Activated naive CD4-positive, alpha-beta T cell treated with anti-CD3 and anti-CD28 coated beads for 36 hours (primary cell): ENCODE results near the gene SEC14L1. TPM values are rescaled to one million over a fixed set of nuclear protein-coding genes. Genes with fewer than 3 reads are reported as not detected.
A peak's percentile ranks its signal among the peaks of the same experiment; 100 is the strongest.
"Not testable (repeated sequence)": the region's sequence is repeated elsewhere in the genome, so short reads cannot be mapped to it uniquely, and the experiment has no call there.

Source experiments
- CTCF ChIA-PET: fragments of 350-600 bp; sonication (Branson Sonifier 250); formaldehyde crosslinking; loops from one replicate; lab custom pipeline; 2021; ENCODE audit warnings: antibody characterized with exemption; lab: Charles Lee
- DNase-seq: peaks from one replicate; pipeline ENCODE4 v3.0.0-alpha.2; 2020
- H3K27ac Mint-ChIP-seq: one replicate; pipeline ENCODE4 v1.8.0; 2021; ENCODE audit warnings: mild to moderate bottlenecking, mixed read lengths
- H3K27me3 Mint-ChIP-seq: one replicate; pipeline ENCODE4 v1.8.0; 2021; ENCODE audit warnings: low read depth, mixed read lengths
- H3K36me3 Mint-ChIP-seq: one replicate; pipeline ENCODE4 v1.8.0; 2021; ENCODE audit warnings: low read depth, mixed read lengths
- H3K4me1 Mint-ChIP-seq: one replicate; pipeline ENCODE4 v1.8.0; 2021; ENCODE audit warnings: low read depth, mixed read lengths
- H3K4me3 Mint-ChIP-seq: one replicate; pipeline ENCODE4 v1.8.0; 2021; ENCODE audit warnings: mild to moderate bottlenecking, moderate library complexity, mixed read lengths
- H3K9me3 Mint-ChIP-seq: one replicate; pipeline ENCODE4 v1.8.0; 2021; ENCODE audit warnings: mixed read lengths
- intact Hi-C: fragments of 100-400 bp; cut with micrococcal nuclease; formaldehyde crosslinking; loops from one replicate; pipeline ENCODE4 v1.15.1; 2023
- total RNA-seq, 2 experiments: library from RNA; stranded (reverse); gene quantifications; one replicate each; pipeline ENCODE4 v1.2.3, GENCODE V29; 2021

SEC14L1 gene
- total RNA-seq, 2 experiments from 2014 or later = 39.6 to 42.5 TPM

DNA sequence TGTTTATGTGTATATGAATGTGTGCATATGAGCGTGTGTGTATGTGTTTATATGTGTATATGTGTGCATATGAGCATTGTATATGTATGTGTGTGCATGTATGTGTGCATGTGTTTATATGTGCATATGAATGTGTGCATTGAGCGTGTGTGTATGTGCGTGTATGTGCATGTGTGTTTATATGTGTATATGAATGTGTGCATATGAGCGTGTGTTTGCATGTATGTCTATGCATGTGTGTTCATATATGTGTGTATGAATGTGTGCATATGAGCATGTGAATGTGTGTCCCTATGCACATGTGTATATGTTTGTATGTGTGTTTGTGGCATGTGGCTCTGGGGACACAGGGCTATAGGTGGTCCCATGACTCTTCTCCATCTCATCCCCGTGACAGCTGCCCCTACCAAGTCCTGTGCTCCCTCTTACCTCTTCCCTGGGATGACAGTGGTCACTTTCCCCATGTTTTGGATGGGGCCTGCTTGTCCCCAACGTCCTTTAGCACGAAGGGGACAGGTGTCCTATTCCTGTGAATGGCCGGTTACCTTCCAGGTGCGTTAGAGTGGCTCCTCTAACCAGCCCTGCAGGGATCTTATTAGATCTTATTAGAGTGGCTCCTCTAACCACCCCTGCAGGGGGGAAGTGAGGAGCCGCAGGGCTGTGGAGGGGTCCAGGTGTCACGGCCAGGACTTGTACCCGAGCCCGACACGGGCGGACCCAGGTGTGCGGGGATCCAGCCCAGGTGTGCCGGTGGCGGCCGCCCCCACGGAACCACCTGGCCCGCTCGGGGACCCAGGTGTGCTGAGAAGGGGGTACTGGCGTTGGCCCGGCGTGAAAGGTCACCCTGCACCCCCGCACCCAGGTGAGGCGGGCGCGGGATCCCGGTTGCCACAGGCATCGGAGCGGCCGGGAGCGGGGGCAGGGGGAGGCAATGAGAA is 105.6 kb downstream of the SEC14L1 start:
- no peak for DNase-seq
- Mint-ChIP-seq H3K27me3 (peaks cover 18% of the 10 kb centered on the region), H3K36me3 (no peaks in the 10 kb centered on the region), H3K4me3 (peak overlapping the region; percentile 24), H3K9me3 (no peaks in the 10 kb centered on the region), H3K27ac (no peak overlapping the region), H3K4me1 (peaks cover 3% of the 10 kb centered on the region)
- intact Hi-C loops = loop anchor here (1.0 to 5.0 kb wide), 4 partner anchors 150 to 379 kb away; partner anchors contain the start of gene MGAT5B
- CTCF ChIA-PET = no interaction called here

DNA sequence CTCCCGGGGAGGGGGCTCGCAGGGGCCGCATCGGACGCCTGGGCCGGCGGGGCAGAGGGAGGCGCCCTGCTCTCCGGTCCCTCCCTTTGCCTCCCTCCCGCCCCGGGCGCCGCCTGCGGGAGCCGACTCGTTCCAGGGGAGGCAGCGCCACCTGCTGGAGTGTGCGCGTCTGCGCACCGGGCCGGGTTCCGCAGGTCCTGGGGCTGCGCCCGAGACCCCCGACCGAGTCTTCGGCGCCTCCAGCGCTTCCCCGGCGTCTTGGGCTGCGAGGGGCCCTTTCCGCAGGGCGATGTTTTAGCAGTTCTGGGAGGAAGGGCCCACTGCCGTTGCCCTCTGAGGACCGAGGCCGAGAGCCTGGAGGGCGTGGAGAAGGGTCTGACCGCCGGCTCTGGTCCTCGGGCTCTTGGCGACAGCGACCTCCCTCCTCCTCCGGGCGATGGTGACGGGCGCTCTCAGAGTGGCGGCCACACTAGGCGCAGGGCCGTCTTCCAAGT is 106.3 kb downstream of the SEC14L1 start:
- intact Hi-C loops = loop anchor here (1.0 to 5.0 kb wide), 4 partner anchors 151 to 380 kb away; partner anchors contain the start of gene MGAT5B
- Mint-ChIP-seq H3K4me3 (peak overlapping the region; percentile 46), H3K9me3 (no peaks in the 10 kb centered on the region), H3K36me3 (no peaks in the 10 kb centered on the region), H3K27ac (no peak overlapping the region), H3K27me3 (peaks cover 18% of the 10 kb centered on the region), H3K4me1 (peaks cover 3% of the 10 kb centered on the region)
- peak; percentile 86 for DNase-seq
- CTCF ChIA-PET = interaction anchor here (1.2 to 1.8 kb wide), 3 partner anchors 9 to 170 kb away, joined by 4 to 25 read pairs (median 4); no protein-coding TSS in a partner anchor

- Mint-ChIP-seq H3K27ac (no peak overlapping the region), H3K4me1 (peaks cover 3% of the 10 kb centered on the region), H3K36me3 (no peaks in the 10 kb centered on the region), H3K27me3 (peaks cover 18% of the 10 kb centered on the region), H3K9me3 (no peaks in the 10 kb centered on the region), H3K4me3 (no peak overlapping the region)
- intact Hi-C loops = loop anchor here (1.0 to 5.0 kb wide), 4 partner anchors 151 to 380 kb away; partner anchors contain the start of gene MGAT5B
- CTCF ChIA-PET = interaction anchor here (0.9 to 1.8 kb wide), 4 partner anchors 9 to 171 kb away, joined by 3 to 25 read pairs (median 4); no protein-coding TSS in a partner anchor
- no peak for DNase-seq
These were observed 106.8 kb downstream of the SEC14L1 start for GRCh38 chr17:77247609-77248008.

DNA sequence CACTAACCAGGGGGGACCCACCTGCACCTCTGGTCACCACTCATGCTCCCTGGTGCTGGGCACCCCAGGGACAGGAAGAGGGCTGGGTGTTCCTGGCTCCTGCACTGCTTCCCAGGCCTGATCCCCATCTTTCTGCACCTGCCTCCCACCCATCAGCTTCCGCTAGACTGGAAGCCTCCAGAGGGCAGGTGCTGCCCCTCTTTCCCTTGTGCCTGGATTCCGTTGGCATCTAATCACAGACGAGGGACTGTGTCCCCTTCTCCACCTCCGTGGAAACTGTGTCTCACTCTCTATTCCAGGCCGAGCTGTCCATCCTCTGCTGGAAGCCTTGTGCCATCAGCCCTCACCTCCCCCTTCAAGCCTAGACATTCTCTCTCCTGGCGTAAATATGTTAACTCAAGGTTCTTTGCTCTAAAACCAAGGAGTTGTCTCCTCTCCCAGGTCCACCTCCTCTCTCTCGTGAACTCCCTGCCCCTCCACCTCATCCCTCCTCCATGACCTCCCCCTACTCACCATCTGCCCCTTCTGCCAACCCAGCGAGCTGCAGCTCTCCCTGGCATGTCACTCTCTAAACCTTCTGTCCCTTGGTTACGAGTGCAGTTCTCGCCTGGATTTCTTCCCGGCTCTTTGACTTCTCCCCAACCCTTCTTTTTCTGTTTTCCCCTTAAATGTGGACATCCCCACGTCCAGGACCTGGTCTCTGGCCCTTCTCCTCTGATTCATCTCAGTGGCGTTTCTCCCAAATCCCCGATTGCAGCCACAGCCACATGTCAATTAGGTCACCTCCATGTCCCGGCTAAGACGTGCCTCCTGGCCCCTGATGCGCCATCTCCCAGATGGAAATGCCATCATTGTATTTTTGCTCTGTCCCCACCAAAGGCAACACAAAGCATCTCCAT is 107.7 kb downstream of the SEC14L1 start:
- intact Hi-C loops = loop anchor here (5.0 kb wide), 1 partner anchor 381 kb away; the partner anchor contains the start of gene MGAT5B

GRCh38 chr17:77251622-77252183 is 110.9 kb downstream of the SEC14L1 start:
- Mint-ChIP-seq H3K4me1 (peaks cover 3% of the 10 kb centered on the region), H3K9me3 (no peaks in the 10 kb centered on the region), H3K27ac (no peak overlapping the region), H3K36me3 (no peaks in the 10 kb centered on the region), H3K4me3 (no peak overlapping the region), H3K27me3 (peaks cover 15% of the 10 kb centered on the region)
- DNase-seq = no peak
- intact Hi-C loops = no loop called here
- CTCF ChIA-PET = no interaction called here

More for the DNA sequence above, 107.7 kb downstream of the SEC14L1 start:
- H3K9me3 Mint-ChIP-seq = no peaks in the 10 kb centered on the region
- H3K27ac Mint-ChIP-seq = no peak overlapping the region
- CTCF ChIA-PET = interaction anchor here (0.9 to 1.8 kb wide), 4 partner anchors 8 to 172 kb away, joined by 3 to 25 read pairs (median 4); no protein-coding TSS in a partner anchor
- H3K4me3 Mint-ChIP-seq = no peak overlapping the region
- no peak for DNase-seq
- H3K4me1 Mint-ChIP-seq = peaks cover 3% of the 10 kb centered on the region
- H3K36me3 Mint-ChIP-seq = no peaks in the 10 kb centered on the region
- H3K27me3 Mint-ChIP-seq = peaks cover 18% of the 10 kb centered on the region

GRCh38 chr17:77252306-77252705 is 111.5 kb downstream of the SEC14L1 start:
- intact Hi-C loops, H3K36me3 Mint-ChIP-seq, H3K27ac Mint-ChIP-seq, DNase-seq, H3K9me3 Mint-ChIP-seq, H3K4me3 Mint-ChIP-seq, H3K4me1 Mint-ChIP-seq, CTCF ChIA-PET: not testable (repeated sequence)
- peaks cover 15% of the 10 kb centered on the region for H3K27me3 Mint-ChIP-seq

GRCh38 chr17:77253611-77254051 is 112.9 kb downstream of the SEC14L1 start:
- intact Hi-C loops = no loop called here
- H3K36me3 Mint-ChIP-seq = no peaks in the 10 kb centered on the region
- H3K9me3 Mint-ChIP-seq = no peaks in the 10 kb centered on the region

GRCh38 chr17:77254951-77255825 is 114.4 kb downstream of the SEC14L1 start:
- Mint-ChIP-seq H3K27me3 (no peaks in the 10 kb centered on the region), H3K9me3 (no peaks in the 10 kb centered on the region), H3K36me3 (no peaks in the 10 kb centered on the region), H3K4me3 (no peak overlapping the region), H3K27ac (no peak overlapping the region), H3K4me1 (no peaks in the 10 kb centered on the region)
- intact Hi-C loops = no loop called here
- CTCF ChIA-PET = interaction anchor here (0.6 to 1.0 kb wide), 3 partner anchors 12 to 199 kb away, joined by 3 to 4 read pairs (median 3); no protein-coding TSS in a partner anchor
- no peak for DNase-seq

More at GRCh38 chr17:77253611-77254051, 112.9 kb downstream of the SEC14L1 start:
- no peak for DNase-seq
- no peaks in the 10 kb centered on the region for H3K4me1 Mint-ChIP-seq
- H3K27ac Mint-ChIP-seq = no peak overlapping the region
- CTCF ChIA-PET = no interaction called here
- peaks cover 9% of the 10 kb centered on the region for H3K27me3 Mint-ChIP-seq
- H3K4me3 Mint-ChIP-seq = no peak overlapping the region

DNA sequence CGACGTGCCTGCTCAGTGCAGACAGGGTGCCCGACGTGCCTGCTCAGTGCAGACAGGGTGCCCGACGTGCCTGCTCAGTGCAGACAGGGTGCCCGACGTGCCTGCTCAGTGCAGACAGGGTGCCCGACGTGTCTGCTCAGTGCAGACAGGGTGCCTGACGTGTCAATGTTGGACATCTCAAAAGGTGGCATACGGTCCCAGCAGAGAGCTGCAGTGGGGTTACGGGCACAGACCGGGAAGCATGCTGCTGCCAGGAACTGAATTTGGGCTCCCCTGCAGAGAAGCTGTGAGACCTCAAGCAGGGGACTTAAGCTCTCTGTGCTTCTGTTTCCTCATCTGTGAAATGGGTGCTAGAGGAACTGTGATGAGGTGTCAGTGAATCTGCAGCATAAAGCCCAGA is 115.2 kb downstream of the SEC14L1 start:
- H3K27ac Mint-ChIP-seq, H3K4me1 Mint-ChIP-seq, DNase-seq, H3K27me3 Mint-ChIP-seq, intact Hi-C loops, H3K9me3 Mint-ChIP-seq, H3K4me3 Mint-ChIP-seq, H3K36me3 Mint-ChIP-seq: not testable (repeated sequence)
- CTCF ChIA-PET = interaction anchor here (1.4 kb wide), 1 partner anchor 8 kb away, joined by 3 read pairs; no protein-coding TSS in a partner anchor

GRCh38 chr17:77256710-77257109 is 115.9 kb downstream of the SEC14L1 start:
- no peak for DNase-seq
- Mint-ChIP-seq H3K4me1 (no peaks in the 10 kb centered on the region), H3K27me3 (no peaks in the 10 kb centered on the region), H3K4me3 (no peak overlapping the region), H3K9me3 (no peaks in the 10 kb centered on the region), H3K36me3 (no peaks in the 10 kb centered on the region), H3K27ac (no peak overlapping the region)
- intact Hi-C loops = no loop called here
- CTCF ChIA-PET = interaction anchor here (1.4 kb wide), 1 partner anchor 9 kb away, joined by 3 read pairs; no protein-coding TSS in a partner anchor
